ENCODE results near the gene ARID5A.

- no peak for TF ChIP-seq CTCF (IDR thresholded peaks at IDR 0.05)
- TF ChIP-seq EZH2 (IDR thresholded peaks at IDR 0.05; ENCODE audit: borderline replicate concordance, insufficient read depth, low read depth, low read length, poor library complexity, severe bottlenecking) = no peak
Observed at GRCh38 chr2:96529376-96530143, 7.0 kb upstream of the ARID5A start.

Data from B cell (primary cell).